Epithelial cell of proximal tubule (primary cell): ENCODE results near the gene FOLR3. TPM values are rescaled to one million over a fixed set of nuclear protein-coding genes. Genes with fewer than 3 reads are reported as not detected.
"Not testable (repeated sequence)": the region's sequence is repeated elsewhere in the genome, so short reads cannot be mapped to it uniquely, and the experiment has no call there.

ENCODE experiments used
- DNase-seq: peaks from one replicate; pipeline ENCODE4 v3.0.0-alpha.2; 2011; ENCODE audit warnings: low read depth
- H3K4me3 ChIP-seq: 2 replicates; pipeline ENCODE4 v1.5.1; 2011; ENCODE audit warnings: low read depth, mild to moderate bottlenecking, low read length
- total RNA-seq: library from RNA; depleted of rRNA; stranded (reverse); fragments of >200 nt; gene quantifications from 2 replicates; pipeline ENCODE4 v1.2.3, GENCODE V29; 2015
- TF ChIP-seq, protein P1 (sequence below): conservative IDR thresholded peaks from 2 replicates; pipeline ENCODE4 v1.5.1; 2012; ENCODE audit warnings: low read depth, mild to moderate bottlenecking, low read length

FOLR3 gene
- total RNA-seq, 1 donor from 2014 or later, result not detected

DNA sequence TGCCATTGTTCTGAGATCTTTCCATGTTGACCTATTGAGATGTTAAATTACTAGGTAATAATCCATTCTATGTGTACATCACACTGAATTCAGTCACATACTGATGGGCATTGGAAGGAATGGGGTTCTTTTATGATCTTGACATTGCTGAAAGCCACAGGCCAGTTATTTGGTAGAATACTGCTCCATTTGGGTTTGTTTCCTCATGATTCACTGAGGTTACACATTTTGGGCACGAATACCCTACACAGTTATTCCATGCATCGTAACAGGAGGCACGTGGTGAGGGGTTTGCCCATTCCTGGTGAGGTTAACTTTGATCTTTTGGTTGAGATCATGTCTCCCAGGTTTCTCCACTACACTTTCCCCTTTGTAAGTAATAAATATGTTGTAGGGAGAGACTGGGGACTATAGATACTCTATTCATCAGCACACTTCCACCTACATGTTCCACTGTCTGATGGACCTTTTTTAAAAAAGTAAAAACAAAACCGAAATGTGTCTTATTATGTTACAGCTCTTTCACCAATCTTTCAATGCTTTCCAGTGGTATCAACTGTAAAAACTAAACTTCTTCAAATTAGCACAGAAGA lies 44.4 kb downstream of the FOLR3 start:
- TF ChIP-seq, protein P1, sequence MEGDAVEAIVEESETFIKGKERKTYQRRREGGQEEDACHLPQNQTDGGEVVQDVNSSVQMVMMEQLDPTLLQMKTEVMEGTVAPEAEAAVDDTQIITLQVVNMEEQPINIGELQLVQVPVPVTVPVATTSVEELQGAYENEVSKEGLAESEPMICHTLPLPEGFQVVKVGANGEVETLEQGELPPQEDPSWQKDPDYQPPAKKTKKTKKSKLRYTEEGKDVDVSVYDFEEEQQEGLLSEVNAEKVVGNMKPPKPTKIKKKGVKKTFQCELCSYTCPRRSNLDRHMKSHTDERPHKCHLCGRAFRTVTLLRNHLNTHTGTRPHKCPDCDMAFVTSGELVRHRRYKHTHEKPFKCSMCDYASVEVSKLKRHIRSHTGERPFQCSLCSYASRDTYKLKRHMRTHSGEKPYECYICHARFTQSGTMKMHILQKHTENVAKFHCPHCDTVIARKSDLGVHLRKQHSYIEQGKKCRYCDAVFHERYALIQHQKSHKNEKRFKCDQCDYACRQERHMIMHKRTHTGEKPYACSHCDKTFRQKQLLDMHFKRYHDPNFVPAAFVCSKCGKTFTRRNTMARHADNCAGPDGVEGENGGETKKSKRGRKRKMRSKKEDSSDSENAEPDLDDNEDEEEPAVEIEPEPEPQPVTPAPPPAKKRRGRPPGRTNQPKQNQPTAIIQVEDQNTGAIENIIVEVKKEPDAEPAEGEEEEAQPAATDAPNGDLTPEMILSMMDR, result no peak
- no peak overlapping the region for H3K4me3 ChIP-seq
- DNase-seq, result no peak

DNA sequence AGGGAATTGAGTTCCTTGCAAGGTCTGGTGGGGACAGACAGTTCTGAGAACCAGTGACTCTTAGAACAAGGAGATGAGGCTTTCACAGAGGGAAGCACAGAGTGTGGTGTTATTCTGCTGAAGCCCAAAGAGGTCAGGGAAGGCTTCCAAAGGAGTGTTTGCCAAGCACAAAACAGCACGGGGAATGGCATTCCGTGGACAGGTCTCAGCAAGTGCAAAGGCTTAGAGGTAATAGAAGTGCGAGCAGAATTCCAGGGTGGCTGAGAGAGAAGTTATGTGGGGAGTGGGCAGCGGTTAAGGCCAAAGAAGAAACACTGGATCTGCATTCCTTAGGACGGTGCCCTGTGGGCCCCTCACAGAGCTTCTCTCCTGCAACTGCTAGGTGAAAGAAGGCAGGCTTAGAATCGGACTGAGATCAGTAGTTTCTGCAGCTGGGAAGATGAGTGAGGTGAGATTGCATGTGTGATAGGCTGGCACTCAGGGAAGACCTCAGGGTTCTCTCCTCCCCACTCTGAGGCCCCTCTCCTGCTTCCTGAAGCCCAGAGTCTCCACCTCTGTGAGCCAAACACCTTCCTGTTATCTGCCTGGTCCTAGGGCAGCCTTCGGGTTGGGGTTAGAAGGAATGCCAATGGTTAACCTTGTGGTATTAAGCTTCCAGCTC lies 45.5 kb downstream of the FOLR3 start:
- not testable (repeated sequence) for DNase-seq, H3K4me3 ChIP-seq

DNA sequence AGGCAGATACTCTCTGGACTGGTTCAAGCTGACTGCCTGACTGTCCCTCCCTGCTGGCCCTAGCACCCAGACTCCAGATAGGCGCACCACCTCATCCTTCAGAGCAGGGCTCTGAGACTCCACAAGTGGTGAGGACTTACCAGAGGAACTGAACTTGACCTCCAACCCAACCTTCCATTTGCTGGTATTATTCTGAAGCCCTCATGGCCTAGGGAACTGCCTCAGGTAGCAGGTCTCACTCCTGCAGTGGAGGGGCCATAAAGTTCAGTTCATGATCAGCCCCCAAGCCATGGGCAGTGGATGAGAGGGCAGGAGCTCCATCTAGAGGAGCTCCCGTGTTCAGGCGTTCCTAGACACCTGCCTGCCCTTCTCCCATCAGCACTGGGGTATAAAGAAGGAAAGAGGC lies 46.0 kb downstream of the FOLR3 start:
- TF ChIP-seq, protein P1, result peak; percentile 50
- not testable (repeated sequence) for H3K4me3 ChIP-seq, DNase-seq

DNA sequence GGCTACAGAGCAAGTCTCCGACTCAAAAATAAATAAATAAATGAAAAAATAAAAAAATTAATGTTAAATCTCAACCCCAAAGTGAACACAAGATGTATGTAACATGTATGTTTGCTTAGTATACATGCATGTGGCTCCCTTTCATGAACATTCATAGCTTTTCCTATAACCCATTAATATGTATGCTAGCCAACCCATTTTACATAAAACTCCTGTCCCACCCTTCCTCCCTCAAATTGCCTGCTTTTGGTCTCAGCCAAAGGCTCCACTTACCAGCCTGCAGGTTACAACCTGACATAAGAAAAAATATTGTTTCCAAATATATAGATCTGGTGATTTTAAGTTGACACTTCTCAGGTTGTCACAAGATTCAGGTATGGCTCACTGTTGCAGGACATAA lies 52.7 kb downstream of the FOLR3 start:
- TF ChIP-seq, protein P1, result no peak
- no peak overlapping the region for H3K4me3 ChIP-seq
- DNase-seq, result no peak

Other genes with a start within 250 kb of the FOLR3 start
- 3.6 and 10.6 TPM in 2 replicates for gene XNDC1N, start 207.1 kb upstream of the FOLR3 start, total RNA-seq
- 9.3 and 28.6 TPM in 2 replicates for gene RNF121, start 206.7 kb upstream of the FOLR3 start, total RNA-seq
- 1.0 and 1.7 TPM in 2 replicates for gene IL18BP, start 136.8 kb upstream of the FOLR3 start, total RNA-seq
- 116 TPM in 2 replicates for gene NUMA1, start 55.2 kb upstream of the FOLR3 start, total RNA-seq
- gene LRRC51, start 54.9 kb upstream of the FOLR3 start, total RNA-seq, result 3.7 and 6.7 TPM in 2 replicates
- 149 and 156 TPM in 2 replicates for gene LAMTOR1, start 32.4 kb upstream of the FOLR3 start, total RNA-seq
- not detected in 2 replicates for gene TOMT, start 29.8 kb upstream of the FOLR3 start, total RNA-seq
- 66.6 and 87.4 TPM in 2 replicates for gene ANAPC15, start 23.0 kb upstream of the FOLR3 start, total RNA-seq
- gene FOLR1, start 56.4 kb downstream of the FOLR3 start, total RNA-seq, result 1.5 and 12.3 TPM in 2 replicates
- gene FOLR2, start 81.1 kb downstream of the FOLR3 start, total RNA-seq, result not detected in 2 replicates
- 66.5 and 73.2 TPM in 2 replicates for gene INPPL1, start 89.0 kb downstream of the FOLR3 start, total RNA-seq
- not detected in 2 replicates for gene PHOX2A, start 108.5 kb downstream of the FOLR3 start, total RNA-seq